Kidney (tissue), 14 donors: Measurements from ENCODE around the gene DHX57. TPM values are rescaled to one million over a fixed set of nuclear protein-coding genes. Genes with fewer than 3 reads are reported as not detected.
A peak's percentile ranks its signal among the peaks of the same experiment; 100 is the strongest.

Experiments used
- DNase-seq, 5 donors: peaks; one replicate each; pipeline ENCODE4 v3.0.0-alpha.2; 2013 to 2020
- FAIRE-seq: peaks from 2 replicates; lab custom pipeline; 2012; peaks lifted over from hg19 to GRCh38; lab: Jason Lieb, UNC
- H3K27ac ChIP-seq, 2 donors: one replicate each; pipeline ENCODE4 v1.7.0; 2013; ENCODE audit warnings: low read depth in 2 of 2, low read length in 2 of 2, inconsistent platforms in 1 of 2
- H3K27me3 ChIP-seq: one replicate; pipeline ENCODE4 v1.7.1; 2013; ENCODE audit warnings: low read length, inconsistent platforms; ENCODE audit not compliant: control insufficient read depth, insufficient read depth
- H3K36me3 ChIP-seq, 3 donors: one replicate each; pipeline versions ENCODE4 v1.7.0 to v1.7.1; 2013; ENCODE audit warnings: low read length in 3 of 3, control low read depth in 1 of 3, inconsistent platforms in 1 of 3; ENCODE audit not compliant: insufficient read depth in 3 of 3, control insufficient read depth in 2 of 3
- H3K4me1 ChIP-seq, 3 donors: one replicate each; pipeline versions ENCODE4 v1.7.0 to v1.7.1; 2013; ENCODE audit warnings: low read length in 3 of 3, inconsistent platforms in 1 of 3, low read depth in 1 of 3; ENCODE audit not compliant: control insufficient read depth in 2 of 3, insufficient read depth in 2 of 3
- H3K4me3 ChIP-seq, 3 donors: one replicate each; pipeline versions ENCODE4 v1.7.0 to v1.8.1; 2013; ENCODE audit warnings: low read length in 3 of 3, control low read depth in 1 of 3, inconsistent platforms in 1 of 3
- H3K9ac ChIP-seq, 3 donors: one replicate each; pipeline versions ENCODE4 v1.7.0 to v1.7.1; 2013; ENCODE audit warnings: low read length in 3 of 3, control low read depth in 1 of 3, inconsistent platforms in 1 of 3
- H3K9me3 ChIP-seq, 3 donors: one replicate each; pipeline versions ENCODE4 v1.7.0 to v1.7.1; 2013; ENCODE audit warnings: low read length in 3 of 3, control low read depth in 1 of 3, inconsistent platforms in 1 of 3; ENCODE audit not compliant: control insufficient read depth in 2 of 3, insufficient read depth in 1 of 3
- CTCF ChIP-seq: IDR thresholded peaks from 3 replicates; pipeline ENCODE4 v1.5.1; 2012; ENCODE audit warnings: mild to moderate bottlenecking, moderate library complexity, borderline replicate concordance; ENCODE audit not compliant: insufficient read depth; ENCODE audit errors: extremely low read depth
- intact Hi-C: fragments of 100-400 bp; cut with DNase I; formaldehyde crosslinking; loops from one replicate; pipeline ENCODE4 v1.11.1; 2022
- polyA plus RNA-seq: library from polyadenylated mRNA; stranded (reverse); fragments of 350-450 nt; fragmentation: Illumina TruSeq; extraction: RNeasy Lipid Tissue Mini Kit (QIAGEN cat#74804); gene quantifications from one replicate; pipeline ENCODE4 v1.2.3, GENCODE V29; 2014; ENCODE audit warnings: low read depth, low replicate concordance; ENCODE audit not compliant: insufficient read depth
- total RNA-seq: library from RNA; stranded (reverse); fragmentation: NEBNext Ultra II Directional; extraction: Animal tissue kit (Norgen Biotek cat#: 25700); gene quantifications from one replicate; pipeline ENCODE4 v1.2.1, GENCODE V29; 2021
- donor health status: control.
- donor health status: control.
- donor health status: control.
- donor health status: control.
- donor health status: control.
- donor health status: DM: yes; HTN: yes; CAD: no.
- donor health status: Normal renal cell carcinoma (clear cell type).

The DHX57 gene
- total and polyA plus RNA-seq, 2 donors from 2014 or later: 6.9 to 20.7 TPM

GRCh38 chr2:38907242-38907641 is 31.5 kb upstream of the DHX57 start:
- Histone ChIP-seq H3K4me1 (no peaks in the 10 kb centered on the region), H3K9ac (no peak overlapping the region), H3K27me3 (no peaks in the 10 kb centered on the region), H3K36me3 (no peaks in the 10 kb centered on the region), H3K27ac (no peak overlapping the region), H3K9me3 (no peaks in the 10 kb centered on the region), H3K4me3 (no peak overlapping the region)
- TF ChIP-seq CTCF: no peak
- FAIRE-seq (no peak), DNase-seq (peak in 2 of 5 donors; percentile 2 to 12)
- intact Hi-C loops: no loop called here

GRCh38 chr2:38905251-38905650 is 29.5 kb upstream of the DHX57 start:
- FAIRE-seq: no peak

GRCh38 chr2:38900726-38901125 is 25.0 kb upstream of the DHX57 start:
- no peak for DNase-seq
- H3K4me1 ChIP-seq: no peaks in the 10 kb centered on the region
- no peaks in the 10 kb centered on the region for H3K36me3 ChIP-seq
- FAIRE-seq: no peak
- no peak for TF ChIP-seq CTCF
- H3K27me3 ChIP-seq: no peaks in the 10 kb centered on the region
- H3K27ac ChIP-seq: no peak overlapping the region
- H3K9ac ChIP-seq: no peak overlapping the region
- intact Hi-C loops: no loop called here
- H3K9me3 ChIP-seq: no peaks in the 10 kb centered on the region
- H3K4me3 ChIP-seq: no peak overlapping the region

More at GRCh38 chr2:38905251-38905650, 29.5 kb upstream of the DHX57 start:
- Histone ChIP-seq H3K4me3 (no peak overlapping the region), H3K27ac (no peak overlapping the region), H3K36me3 (no peaks in the 10 kb centered on the region), H3K9ac (no peak overlapping the region), H3K4me1 (no peaks in the 10 kb centered on the region), H3K27me3 (no peaks in the 10 kb centered on the region), H3K9me3 (no peaks in the 10 kb centered on the region)
- DNase-seq: no peak
- TF ChIP-seq CTCF: no peak
- intact Hi-C loops: no loop called here

GRCh38 chr2:38898256-38898655 is 22.5 kb upstream of the DHX57 start:
- Histone ChIP-seq H3K27me3 (no peaks in the 10 kb centered on the region), H3K36me3 (no peaks in the 10 kb centered on the region), H3K4me1 (no peaks in the 10 kb centered on the region), H3K9ac (no peak overlapping the region), H3K9me3 (no peaks in the 10 kb centered on the region), H3K27ac (no peak overlapping the region), H3K4me3 (no peak overlapping the region)
- TF ChIP-seq CTCF: no peak
- intact Hi-C loops: no loop called here
- no peak for DNase-seq
- no peak for FAIRE-seq
